Neural cell (in vitro differentiated cells): Measurements from ENCODE around the gene SF3B1. TPM values are rescaled to one million over a fixed set of nuclear protein-coding genes. Genes with fewer than 3 reads are reported as not detected.
"Not testable (repeated sequence)": the region's sequence is repeated elsewhere in the genome, so short reads cannot be mapped to it uniquely, and the experiment has no call there.

Experiments
- H2AFZ ChIP-seq: fragments of 200-600, 300-800 bp; sonication (generic), shearing (Covaris generic); 2 replicates; pipeline ENCODE4 v1.6.0; 2014; ENCODE audit warnings: low read depth, mild to moderate bottlenecking, antibody characterized with exemption, low read length, moderate library complexity
- H3F3A ChIP-seq: fragments of 200-600 bp; shearing (Covaris generic); 2 replicates; pipeline ENCODE4 v1.6.1; 2016; ENCODE audit warnings: mild to moderate bottlenecking, moderate library complexity, mixed read lengths, antibody characterized with exemption, low read length; ENCODE audit not compliant: insufficient read depth, poor library complexity, severe bottlenecking
- H3K27ac ChIP-seq: fragments of 200-600, 300-800 bp; sonication (generic), shearing (Covaris generic); 2 replicates; pipeline ENCODE4 v1.5.1; 2014; ENCODE audit warnings: mild to moderate bottlenecking, low read length, moderate library complexity
- H3K27me3 ChIP-seq: fragments of 300-800, 200-600 bp; sonication (generic), shearing (Covaris generic); 2 replicates; pipeline ENCODE4 v1.6.0; 2014; ENCODE audit warnings: mild to moderate bottlenecking, low read depth, low read length, moderate library complexity; ENCODE audit not compliant: insufficient read depth
- H3K36me3 ChIP-seq: fragments of 300-800, 200-600 bp; sonication (generic), shearing (Covaris generic); 2 replicates; pipeline ENCODE4 v1.5.1; 2014; ENCODE audit warnings: mild to moderate bottlenecking, antibody characterized with exemption, low read length, moderate library complexity; ENCODE audit not compliant: insufficient read depth
- H3K4me2 ChIP-seq: fragments of 300-800, 200-600 bp; sonication (generic), shearing (Covaris generic); 2 replicates; pipeline ENCODE4 v1.6.0; 2014; ENCODE audit warnings: mild to moderate bottlenecking, low read length
- H3K4me3 ChIP-seq: fragments of 300-800, 200-600 bp; sonication (generic), shearing (Covaris generic); 2 replicates; pipeline ENCODE4 v1.5.1; 2014; ENCODE audit warnings: mild to moderate bottlenecking, low read length, moderate library complexity
- H3K79me2 ChIP-seq: fragments of 200-600 bp; shearing (Covaris generic); replicated peaks from 2 replicates; pipeline ENCODE4 v1.6.0; 2014; ENCODE audit warnings: mild to moderate bottlenecking, low read length, moderate library complexity; ENCODE audit not compliant: insufficient read depth
- H3K9ac ChIP-seq: fragments of 300-800, 200-600 bp; sonication (generic), shearing (Covaris generic); 2 replicates; pipeline ENCODE4 v1.6.1; 2016; ENCODE audit warnings: mild to moderate bottlenecking, low read length, mixed read lengths
- H3K9me2 ChIP-seq: fragments of 200-600 bp; shearing (Covaris generic); 2 replicates; pipeline ENCODE4 v1.6.1; 2016; ENCODE audit warnings: mild to moderate bottlenecking, low read length, mixed read lengths; ENCODE audit not compliant: insufficient read depth
- H3K9me3 ChIP-seq: fragments of 200-600, 300-800 bp; sonication (generic), shearing (Covaris generic); 2 replicates; pipeline ENCODE4 v1.6.1; 2016; ENCODE audit warnings: mild to moderate bottlenecking, mixed run types, low read length, moderate library complexity, mixed read lengths
- H4K20me1 ChIP-seq: fragments of 200-600 bp; shearing (Covaris generic); 2 replicates; pipeline ENCODE4 v1.6.1; 2016; ENCODE audit warnings: mild to moderate bottlenecking, mixed run types; ENCODE audit not compliant: insufficient read depth
- CTCF ChIP-seq: fragments of 450-650 bp; IDR thresholded peaks from 2 replicates; pipeline ENCODE4 v1.5.1; 2014; ENCODE audit warnings: antibody characterized with exemption, mild to moderate bottlenecking, moderate library complexity; ENCODE audit not compliant: poor library complexity, severe bottlenecking
- EP300 ChIP-seq: fragments of 450-650 bp; conservative IDR thresholded peaks from 2 replicates; pipeline ENCODE4 v1.6.1; 2014; ENCODE audit warnings: antibody characterized with exemption, mild to moderate bottlenecking, moderate library complexity; ENCODE audit not compliant: poor library complexity, severe bottlenecking
- EZH2 ChIP-seq: fragments of 200-600, 300-800 bp; shearing (Covaris generic), sonication (generic); IDR thresholded peaks from 2 replicates; pipeline ENCODE4 v1.6.1; 2014; ENCODE audit warnings: antibody characterized with exemption, low read length, borderline replicate concordance, mild to moderate bottlenecking; ENCODE audit not compliant: insufficient read depth, poor library complexity, severe bottlenecking
- MXI1 ChIP-seq: fragments of 450-650 bp; conservative IDR thresholded peaks from 2 replicates; pipeline ENCODE4 v1.6.1; 2014; ENCODE audit warnings: antibody characterized with exemption, mild to moderate bottlenecking; ENCODE audit not compliant: poor library complexity, severe bottlenecking
- POLR2AphosphoS5 ChIP-seq: IDR thresholded peaks from 2 replicates; pipeline ENCODE4 v1.6.1; 2012
- RAD21 ChIP-seq: fragments of 450-650 bp; conservative IDR thresholded peaks from 2 replicates; pipeline ENCODE4 v1.6.1; 2014; ENCODE audit warnings: antibody characterized with exemption, mild to moderate bottlenecking, moderate library complexity
- REST ChIP-seq: IDR thresholded peaks from 2 replicates; pipeline ENCODE4 v1.6.1; 2012; ENCODE audit warnings: borderline replicate concordance
- SMC3 ChIP-seq: fragments of 450-650 bp; conservative IDR thresholded peaks from 2 replicates; pipeline ENCODE4 v1.6.1; 2014; ENCODE audit warnings: antibody characterized with exemption, mild to moderate bottlenecking, moderate library complexity; ENCODE audit not compliant: poor library complexity
- TAF1 ChIP-seq: IDR thresholded peaks from 2 replicates; pipeline ENCODE4 v1.6.1; 2012; ENCODE audit warnings: low read depth
- polyA plus RNA-seq: library from polyadenylated mRNA; depleted of rRNA; stranded (reverse); fragments of >200 nt; gene quantifications from 2 replicates; pipeline ENCODE4 v1.2.3, GENCODE V29; 2014

Gene SF3B1
- polyA plus RNA-seq, 1 donor from 2014 or later: 1,143 TPM

- no peak overlapping the region for H3K4me2 ChIP-seq
- H4K20me1 ChIP-seq: no peaks in the 10 kb centered on the region
- no peaks in the 10 kb centered on the region for H3K79me2 ChIP-seq
- no peak overlapping the region for H2AFZ ChIP-seq
- no peaks in the 10 kb centered on the region for H3K9me2 ChIP-seq
- H3K9me3 ChIP-seq: no peaks in the 10 kb centered on the region
- H3K9ac ChIP-seq: no peak overlapping the region
- no peaks in the 10 kb centered on the region for H3K36me3 ChIP-seq
- H3K27me3 ChIP-seq: no peaks in the 10 kb centered on the region
- H3F3A ChIP-seq: no peaks in the 10 kb centered on the region
- no peak overlapping the region for H3K4me3 ChIP-seq
- no peak overlapping the region for H3K27ac ChIP-seq
- TF ChIP-seq POLR2AphosphoS5 (no peak), MXI1 (no peak), EZH2 (no peak), REST (no peak), CTCF (no peak), TAF1 (no peak), RAD21 (no peak)
Measured at GRCh38 chr2:197372592-197372991, 62.2 kb downstream of the SF3B1 start.

- H3K9me3 ChIP-seq, H4K20me1 ChIP-seq, H3K9ac ChIP-seq, H3K9me2 ChIP-seq, H2AFZ ChIP-seq, H3F3A ChIP-seq, H3K36me3 ChIP-seq, H3K79me2 ChIP-seq, H3K27ac ChIP-seq, H3K4me3 ChIP-seq, H3K27me3 ChIP-seq, H3K4me2 ChIP-seq: not testable (repeated sequence)
Measured at GRCh38 chr2:197370664-197371063, 64.2 kb downstream of the SF3B1 start.

- no peak overlapping the region for H3K9ac ChIP-seq
- no peak for TF ChIP-seq EZH2
- no peak for TF ChIP-seq TAF1
- no peak for TF ChIP-seq MXI1
- TF ChIP-seq SMC3: no peak
- TF ChIP-seq REST: no peak
- no peak for TF ChIP-seq POLR2AphosphoS5
- TF ChIP-seq CTCF: no peak
- no peak for TF ChIP-seq RAD21
- no peak for TF ChIP-seq EP300
- H2AFZ ChIP-seq: no peak overlapping the region
- H3K4me2 ChIP-seq: no peak overlapping the region
- no peaks in the 10 kb centered on the region for H4K20me1 ChIP-seq
- H3K4me3 ChIP-seq: no peak overlapping the region
- H3F3A ChIP-seq: no peaks in the 10 kb centered on the region
- H3K9me2 ChIP-seq: no peaks in the 10 kb centered on the region
- no peak overlapping the region for H3K27ac ChIP-seq
- H3K27me3 ChIP-seq: no peaks in the 10 kb centered on the region
- no peaks in the 10 kb centered on the region for H3K36me3 ChIP-seq
- no peaks in the 10 kb centered on the region for H3K9me3 ChIP-seq
- H3K79me2 ChIP-seq: no peaks in the 10 kb centered on the region
Measured at GRCh38 chr2:197369933-197370320, 64.9 kb downstream of the SF3B1 start.
